Breast epithelium (tissue), 3 donors: ENCODE measurements around the gene PGK2.

ENCODE experiments used
- CTCF ChIP-seq, 3 donors: fragments of 450-650 bp; IDR thresholded peaks; one replicate each; pipeline ENCODE4 v1.5.1; 2016 to 2017; ENCODE audit warnings: antibody characterized with exemption in 3 of 3, mild to moderate bottlenecking in 3 of 3, moderate library complexity in 3 of 3
- POLR2AphosphoS5 ChIP-seq, 3 donors: sonication (generic); formaldehyde crosslinking; IDR thresholded peaks; one replicate each; pipeline ENCODE4 v1.6.1; 2017; ENCODE audit warnings: antibody characterized with exemption in 3 of 3

DNA sequence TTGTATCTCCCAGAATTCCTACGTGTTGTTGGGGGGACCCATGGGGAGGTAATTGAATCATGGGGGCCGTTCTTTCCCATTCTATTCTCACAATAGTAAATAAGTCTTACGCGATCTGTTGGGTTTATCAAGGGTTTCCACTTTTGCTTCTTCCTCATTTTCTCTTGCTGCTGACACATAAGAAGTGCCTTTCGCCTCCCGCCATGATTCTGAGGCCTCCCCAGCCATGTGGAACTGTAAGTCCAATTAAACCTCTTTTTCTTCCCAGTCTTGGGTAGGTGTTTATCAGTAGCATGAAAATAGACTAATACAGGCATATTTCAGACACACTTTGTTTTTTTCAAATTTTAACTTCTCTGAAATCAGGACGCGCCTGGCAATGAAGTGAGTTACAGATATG lies 14.4 kb upstream of the PGK2 start:
- TF ChIP-seq CTCF (IDR thresholded peaks at IDR 0.05) (no peak), POLR2AphosphoS5 (IDR thresholded peaks at IDR 0.05) (no peak)
